Activated CD4-positive, alpha-beta T cell treated with anti-CD3 and anti-CD28 coated beads, Interleukin-2, amount 50 U/mL, for 4 hours (primary cell): Measurements from ENCODE around the gene TARS3.
A peak's percentile ranks its signal among the peaks of the same experiment; 100 is the strongest.
"Not testable (repeated sequence)": the region's sequence is repeated elsewhere in the genome, so short reads cannot be mapped to it uniquely, and the experiment has no call there.

Experiments
- DNase-seq, 2 experiments: peaks; one replicate each; pipeline ENCODE4 v3.0.0-alpha.2; 2020

The TARS3 gene

DNA sequence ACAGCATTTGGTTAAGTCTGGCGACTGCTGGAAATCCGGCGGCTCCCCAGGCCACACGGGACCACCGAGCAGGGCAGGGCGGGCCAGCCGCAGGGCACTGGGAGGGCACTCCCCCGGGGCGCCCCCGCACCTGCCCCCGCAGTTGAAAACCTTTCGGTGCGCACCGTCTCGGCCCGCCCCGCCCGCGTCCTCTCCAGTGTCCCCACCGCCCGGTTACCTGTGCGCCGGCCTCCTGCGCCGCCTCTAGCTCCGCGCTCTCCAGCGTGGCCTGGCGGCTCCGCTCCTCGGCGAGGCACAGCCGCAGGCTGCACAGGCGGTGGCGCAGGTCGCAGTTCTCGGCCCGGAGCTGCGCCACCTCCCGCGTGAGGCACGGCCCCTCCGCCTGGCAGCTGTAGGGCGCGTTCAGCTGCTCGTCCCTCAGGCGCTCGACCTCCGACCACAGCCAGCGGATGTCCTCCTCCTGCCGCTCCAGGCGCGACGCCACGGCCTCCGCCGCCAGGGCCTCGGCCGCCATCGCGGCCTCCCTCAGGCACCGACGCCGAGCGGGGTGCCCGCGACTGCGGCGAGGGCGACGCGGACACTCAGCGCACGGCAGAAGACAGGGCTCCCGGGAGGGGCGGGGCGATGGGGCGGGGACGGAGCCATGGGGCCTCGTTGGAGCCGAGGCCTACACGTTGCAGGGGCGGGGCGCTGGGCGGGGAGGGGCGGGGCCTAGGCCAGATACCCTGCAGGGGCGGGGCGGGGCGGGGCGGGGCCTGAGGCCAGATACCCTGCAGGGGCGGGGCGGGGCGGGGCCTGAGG, at the start of gene TARS3:
Gene TARS3, minus strand, starts transcription at position 600 of the 801 bp plus-strand sequence. Its CDS starts 86 bp downstream, at position 514.
- DNase-seq, result peak; percentile 98

DNA sequence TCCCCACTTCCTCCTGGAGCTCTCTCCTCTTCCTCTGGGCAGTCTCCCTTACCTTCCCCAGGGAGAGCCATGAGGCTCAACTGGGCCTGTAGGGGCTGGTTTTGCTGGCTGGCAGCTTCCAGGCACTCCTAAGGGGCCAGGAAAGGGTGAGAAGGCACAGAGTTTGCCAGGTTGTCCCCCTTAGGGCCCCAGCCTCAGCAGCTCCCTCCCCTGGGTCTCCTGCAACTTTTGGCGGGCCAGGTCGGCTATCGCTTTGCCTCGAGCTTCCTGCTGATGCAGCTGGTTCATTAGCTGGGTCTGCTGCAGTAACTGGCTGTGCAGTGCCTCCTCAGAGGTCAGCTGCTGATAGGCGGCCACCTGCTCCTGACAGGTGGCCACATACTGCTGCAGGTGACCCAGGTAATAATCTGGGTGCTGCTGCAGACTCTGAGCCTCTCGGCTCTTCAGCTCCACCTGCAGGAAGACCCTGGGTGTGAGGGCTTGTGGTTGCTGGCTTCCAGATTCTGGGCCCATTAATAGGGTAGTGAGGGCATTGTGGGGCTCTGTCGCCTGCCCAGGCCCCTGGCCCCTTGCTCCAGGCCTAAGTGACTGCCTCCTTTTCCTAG, 49.3 kb upstream of the TARS3 start:
- no peak for DNase-seq

DNA sequence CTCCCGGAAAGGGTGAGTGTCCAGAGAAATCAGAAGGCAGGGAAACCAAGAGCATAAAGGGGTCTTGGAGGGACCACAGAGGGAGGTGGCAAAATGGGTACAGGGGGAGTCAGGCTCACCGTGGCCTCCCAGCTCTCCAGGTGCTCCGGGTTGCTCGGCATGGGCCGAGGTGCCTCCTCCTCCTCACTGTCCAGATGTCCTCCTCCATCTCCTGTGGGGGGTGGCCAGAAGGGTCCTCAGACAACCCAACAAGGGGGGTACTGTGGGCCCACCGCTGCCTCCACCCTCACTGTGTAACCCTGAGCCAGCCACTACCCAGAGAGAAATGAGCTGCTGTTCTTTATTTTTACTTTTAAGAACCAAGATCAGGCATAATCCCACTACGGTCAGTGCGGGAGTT, 48.6 kb upstream of the TARS3 start:
- no peak for DNase-seq

DNA sequence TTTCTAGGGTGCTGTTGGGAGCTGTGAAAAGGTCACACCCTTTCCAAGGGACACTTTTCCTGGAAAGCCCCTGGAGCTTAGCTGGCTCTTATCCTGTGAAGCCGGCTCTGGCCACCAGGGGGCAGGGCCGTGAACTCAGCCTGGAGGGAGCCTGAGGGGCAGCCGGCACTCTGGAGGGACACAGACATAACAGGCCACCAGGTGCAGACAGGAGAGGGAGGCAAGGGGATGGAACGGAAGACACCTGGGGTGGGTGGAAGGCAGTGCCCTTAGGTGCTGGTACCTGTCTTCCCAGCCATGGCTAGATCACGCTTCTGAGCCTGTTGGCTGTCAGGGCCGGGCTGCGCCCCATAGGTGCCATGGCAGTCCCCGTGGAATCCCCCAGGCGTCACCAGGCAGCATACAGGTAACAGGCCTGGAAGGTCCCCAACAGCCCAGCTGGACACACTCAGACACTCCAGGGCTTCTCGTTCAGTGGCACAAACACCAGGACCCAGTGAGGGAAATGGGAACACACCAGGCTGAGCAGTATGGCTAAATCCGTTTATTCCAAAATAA, 42.9 kb upstream of the TARS3 start:
- not testable (repeated sequence) for DNase-seq

DNA sequence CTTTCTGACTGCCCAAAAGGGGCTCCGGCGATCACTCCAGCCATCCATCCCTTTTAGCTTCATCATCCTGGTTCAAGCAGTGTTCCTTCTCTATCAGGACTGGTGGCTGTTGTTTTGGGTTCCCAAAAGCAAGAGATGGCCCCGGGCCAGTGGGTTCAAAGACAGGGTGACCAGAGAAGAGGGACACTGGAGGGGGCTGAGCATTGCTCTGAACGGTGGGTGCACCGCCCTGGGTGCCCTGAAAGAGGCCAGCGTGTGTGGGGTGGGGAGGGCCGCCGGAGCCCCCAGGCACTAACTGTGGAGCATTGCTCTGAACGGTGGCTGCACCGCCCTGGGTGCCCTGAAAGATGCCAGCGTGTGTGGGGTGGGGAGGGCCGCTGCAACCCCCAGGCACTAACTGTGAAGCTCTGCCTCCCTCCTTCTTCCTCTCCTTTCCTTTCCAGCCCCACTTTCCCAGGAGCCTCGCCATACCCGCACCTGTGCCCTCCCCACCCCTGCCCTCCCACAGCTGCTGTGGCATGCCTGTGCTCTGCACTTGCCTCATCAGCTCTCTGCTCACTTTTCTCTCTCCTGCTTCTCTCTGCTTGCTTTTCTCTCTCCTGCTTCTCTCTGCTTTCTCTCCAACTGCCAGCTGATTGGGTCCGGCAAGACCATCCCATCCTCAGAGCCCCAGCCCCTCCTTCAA, 41.6 kb upstream of the TARS3 start:
- no peak for DNase-seq

DNA sequence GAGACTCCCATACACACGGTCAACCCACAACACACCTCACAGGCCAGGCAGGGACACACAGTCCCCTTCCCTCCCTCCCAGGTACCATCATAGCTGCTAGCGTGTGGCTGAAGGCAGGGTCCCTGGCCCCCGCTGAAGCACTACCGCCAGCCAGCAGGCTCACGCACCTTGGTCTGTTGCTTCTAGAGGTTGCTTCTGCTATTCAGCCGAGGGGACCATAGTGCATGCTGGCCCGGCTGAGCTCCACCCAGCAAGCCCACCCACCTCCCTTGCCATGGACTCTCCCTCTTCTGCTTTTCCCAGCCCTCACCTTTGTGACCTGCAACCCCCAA, 41.0 kb upstream of the TARS3 start:
- DNase-seq, result not testable (repeated sequence)

DNA sequence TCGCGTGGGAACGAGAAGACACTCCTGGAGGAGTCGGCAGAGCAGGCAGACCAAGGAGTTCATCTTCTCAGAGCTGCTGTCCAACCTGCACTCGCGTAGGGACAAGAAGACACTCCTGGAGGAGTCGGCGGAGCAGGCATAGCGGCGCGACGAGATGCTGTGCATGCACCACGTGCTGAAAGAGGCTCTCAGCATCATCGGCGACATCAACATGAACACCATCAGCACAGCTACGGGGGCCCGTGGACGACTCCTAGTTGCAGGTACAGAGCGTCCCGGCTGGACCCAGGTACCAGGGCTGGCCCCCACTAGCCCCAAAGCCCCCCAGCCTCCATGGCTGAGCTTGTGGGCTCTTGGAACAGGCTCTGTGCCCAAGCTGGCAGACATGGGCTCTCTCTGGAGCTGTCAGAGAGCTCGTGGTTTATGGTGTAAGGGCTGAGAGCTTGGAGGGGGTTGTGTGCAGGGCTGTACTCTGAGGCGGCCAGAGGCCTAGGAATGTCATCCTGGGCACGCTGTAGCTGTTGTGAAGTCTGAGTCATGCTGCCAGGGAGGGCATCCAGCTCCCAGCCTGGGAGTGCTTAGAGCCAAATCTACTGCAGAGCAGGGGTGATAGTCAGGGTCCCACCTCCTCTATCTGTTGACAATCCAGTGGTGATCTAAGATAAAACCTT, 40.5 kb upstream of the TARS3 start:
- not testable (repeated sequence) for DNase-seq

DNA sequence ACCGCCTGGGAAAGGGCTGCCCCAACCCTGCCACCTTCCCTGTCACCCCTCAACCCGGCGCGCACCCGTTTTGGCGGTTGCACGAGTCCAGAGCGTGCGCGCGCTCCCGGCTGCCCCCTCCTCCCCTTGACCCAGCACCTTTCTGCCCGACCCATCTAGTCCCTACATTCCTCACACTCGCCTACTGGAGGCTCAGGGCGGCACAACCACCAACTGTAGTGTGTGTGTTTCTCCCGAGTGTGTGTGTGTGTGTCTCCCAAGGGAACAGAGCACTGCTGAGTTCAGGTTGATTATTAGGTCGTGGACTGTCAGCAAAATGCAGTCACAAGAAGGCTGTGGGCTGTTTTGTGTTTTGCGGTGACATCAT, 22.4 kb upstream of the TARS3 start:
- DNase-seq, result not testable (repeated sequence)

DNA sequence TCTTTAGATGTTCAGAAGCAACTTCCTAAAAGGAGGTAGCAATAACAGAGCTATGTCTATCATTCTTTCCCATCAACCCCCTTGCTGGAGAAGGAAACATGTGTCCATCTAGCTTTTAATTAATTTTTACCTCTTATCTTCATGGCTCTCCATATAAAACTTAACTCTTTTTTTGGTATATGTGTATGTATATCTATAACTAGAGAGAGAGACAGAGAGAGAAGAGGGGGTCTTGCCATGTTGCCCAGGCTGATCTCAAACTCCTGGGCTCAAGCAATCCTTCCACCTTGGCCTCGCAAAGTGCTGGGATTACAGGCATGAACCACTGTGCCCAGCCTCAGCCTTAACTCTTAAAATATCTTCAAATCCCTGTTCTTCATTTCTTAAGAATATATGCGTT, 10.6 kb upstream of the TARS3 start:
- DNase-seq, result not testable (repeated sequence)

DNA sequence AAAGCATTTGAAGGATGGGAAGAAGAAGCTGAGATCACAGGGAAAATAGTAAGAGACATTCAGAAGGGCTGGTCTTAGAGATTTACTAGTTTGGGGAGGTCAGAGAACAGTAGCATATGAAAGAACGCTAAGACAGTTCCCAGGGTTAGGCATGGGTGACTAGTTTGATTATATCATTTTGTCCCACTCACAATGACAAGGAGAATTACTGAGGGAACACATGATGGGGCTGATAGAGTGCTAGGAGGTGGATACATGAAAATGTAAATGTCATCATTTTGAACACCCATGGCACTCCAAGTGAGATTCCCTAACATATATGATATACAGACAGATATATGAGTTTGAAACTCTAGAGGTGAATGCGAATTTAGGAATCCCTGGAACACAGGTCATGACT, 9.3 kb upstream of the TARS3 start:
- no peak for DNase-seq

DNA sequence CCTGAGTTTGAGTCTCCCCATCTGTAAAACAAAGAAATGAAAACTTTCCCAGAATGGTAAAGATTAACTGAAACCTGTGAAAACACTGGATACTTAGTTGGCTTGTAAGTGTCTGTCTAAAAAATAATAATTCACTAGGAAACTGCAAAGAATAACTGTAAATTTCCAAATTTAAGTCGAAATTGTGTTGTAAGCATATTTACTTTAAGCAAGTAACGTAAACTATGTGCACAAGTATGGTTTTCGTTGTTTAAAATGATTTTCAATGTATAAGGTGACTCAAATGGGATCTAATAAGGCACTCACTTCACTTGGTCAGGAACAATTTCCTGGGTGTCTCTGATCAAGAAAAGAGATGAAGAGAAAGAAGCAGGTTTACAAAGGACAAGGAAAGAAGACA, 8.5 kb upstream of the TARS3 start:
- DNase-seq, result no peak

DNA sequence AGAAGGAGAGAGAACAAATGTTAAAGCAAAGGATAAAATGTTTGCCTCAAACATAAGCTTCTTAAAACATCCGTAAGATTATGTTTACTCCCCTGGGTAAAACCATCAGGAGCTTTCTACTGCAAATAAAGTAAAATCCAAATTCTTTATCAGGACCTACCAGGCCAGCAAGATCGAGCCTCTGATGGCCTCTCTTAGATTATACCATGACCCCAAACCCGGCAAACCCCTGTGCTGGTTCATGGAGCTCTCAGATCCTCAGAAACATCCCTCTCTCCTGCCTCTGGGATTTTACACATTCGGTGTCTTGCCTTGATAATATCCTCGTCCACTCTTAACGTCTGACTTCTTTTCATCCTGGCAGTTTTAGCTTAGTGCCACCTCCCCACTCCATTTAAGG, 7.5 kb upstream of the TARS3 start:
- no peak for DNase-seq

DNA sequence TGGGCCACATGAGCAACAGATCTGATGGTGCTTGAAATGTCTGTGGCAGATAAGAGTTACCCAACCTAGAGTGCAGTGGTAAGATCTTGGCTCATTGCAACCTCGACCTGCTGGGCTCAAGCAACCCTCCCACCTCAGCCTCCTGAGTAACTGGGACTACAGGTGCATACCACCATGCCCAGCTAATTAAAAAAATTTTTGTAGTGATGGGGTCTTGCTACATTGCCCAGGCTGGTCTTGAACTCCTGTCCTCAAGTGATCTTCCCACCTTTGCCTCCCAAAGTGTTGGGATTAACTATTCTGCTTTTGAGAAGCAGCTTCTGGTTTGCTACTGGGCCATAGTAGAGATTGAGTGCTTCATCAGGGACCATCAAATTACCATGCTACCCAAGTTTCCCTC, 2.9 kb upstream of the TARS3 start:
- no peak for DNase-seq

DNA sequence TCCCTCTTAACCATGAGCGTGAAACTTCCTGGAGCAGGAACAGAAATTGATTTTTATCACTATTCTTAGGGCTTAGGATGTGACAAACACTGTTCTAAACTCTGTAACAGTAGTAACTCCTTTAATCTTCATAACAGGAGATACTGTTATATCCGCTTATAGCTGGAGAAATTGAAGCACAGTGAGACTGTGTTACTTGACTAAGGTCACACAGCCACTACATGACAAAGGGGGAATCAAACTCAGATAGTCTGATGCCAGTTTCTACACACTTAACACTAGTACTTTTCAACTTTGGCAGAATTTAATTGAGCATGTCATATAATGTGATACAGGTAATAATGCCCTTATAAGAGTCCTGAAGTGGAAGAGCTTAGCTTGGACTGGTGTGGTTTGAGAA, 800 bp upstream of the TARS3 start:
- DNase-seq, result no peak

DNA sequence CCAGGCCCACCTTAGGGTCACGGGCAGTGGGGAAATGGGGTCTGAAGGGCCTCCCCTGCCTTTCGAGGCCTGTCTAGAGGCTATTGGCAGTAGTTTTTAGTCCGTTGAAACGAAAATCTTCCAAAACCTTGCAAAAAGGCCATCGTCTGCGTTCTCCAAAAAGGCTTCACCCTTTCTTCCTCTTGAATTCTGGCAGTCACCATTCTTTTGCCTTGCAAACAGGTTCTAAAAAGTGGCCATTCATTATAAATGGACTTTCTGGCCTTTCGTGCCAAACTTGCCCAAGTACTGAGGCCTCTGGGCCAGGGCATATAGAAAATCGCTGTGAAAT, 367 bp upstream of the TARS3 start:
- no peak for DNase-seq

DNA sequence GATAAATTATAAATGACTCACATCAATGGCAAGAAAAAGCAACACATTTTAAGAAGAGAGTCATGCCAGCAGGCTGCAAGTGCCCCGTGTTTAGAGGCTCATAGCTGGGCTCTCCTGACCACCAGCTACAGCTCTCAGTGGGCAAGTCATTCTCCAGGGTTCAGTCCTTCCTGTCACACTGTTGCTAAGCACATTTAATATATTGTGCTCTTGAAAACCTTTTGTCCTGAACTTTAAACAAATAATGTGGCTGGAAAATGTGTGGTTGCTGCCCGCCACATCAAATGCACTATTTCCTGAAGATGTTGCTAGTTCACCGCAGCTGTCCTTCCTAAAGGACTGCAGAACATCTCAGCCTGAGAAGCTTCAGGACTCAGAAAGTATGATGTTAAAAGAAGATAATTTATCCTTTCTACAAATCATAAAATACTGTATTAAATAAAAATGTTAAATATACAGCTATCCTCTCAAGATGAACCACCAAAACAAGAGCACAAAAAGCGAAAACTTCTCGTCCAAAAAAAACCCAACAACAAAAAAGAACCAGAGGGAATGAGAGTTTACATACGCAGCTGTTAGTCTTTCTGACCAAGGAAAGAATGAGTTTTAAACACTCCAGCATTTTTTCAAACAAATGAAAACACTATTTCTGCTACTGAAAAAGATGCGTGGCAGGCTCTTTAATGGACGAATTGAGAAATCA, 951 bp downstream of the TARS3 start:
- DNase-seq, result peak in 1 of 2 experiments; percentile 15

DNA sequence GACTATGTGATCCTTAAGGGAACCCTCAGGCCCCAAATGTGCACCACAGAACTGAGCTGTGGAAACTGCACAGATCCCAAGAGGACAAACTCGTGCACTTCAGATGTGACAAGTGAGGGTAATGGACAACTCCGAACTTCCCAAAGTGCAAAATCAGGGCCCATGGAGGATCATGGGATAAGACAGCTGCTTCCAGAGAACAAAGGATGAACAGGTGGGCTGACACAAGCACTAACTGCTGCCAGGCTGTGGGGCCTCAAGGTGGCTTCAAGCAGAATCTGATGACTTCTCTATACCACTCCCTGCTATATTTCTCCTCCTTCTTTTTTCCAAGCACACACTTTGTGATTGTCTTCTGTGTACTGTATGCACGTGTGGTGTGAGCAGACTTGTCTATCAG, 5.4 kb downstream of the TARS3 start:
- DNase-seq, result no peak

DNA sequence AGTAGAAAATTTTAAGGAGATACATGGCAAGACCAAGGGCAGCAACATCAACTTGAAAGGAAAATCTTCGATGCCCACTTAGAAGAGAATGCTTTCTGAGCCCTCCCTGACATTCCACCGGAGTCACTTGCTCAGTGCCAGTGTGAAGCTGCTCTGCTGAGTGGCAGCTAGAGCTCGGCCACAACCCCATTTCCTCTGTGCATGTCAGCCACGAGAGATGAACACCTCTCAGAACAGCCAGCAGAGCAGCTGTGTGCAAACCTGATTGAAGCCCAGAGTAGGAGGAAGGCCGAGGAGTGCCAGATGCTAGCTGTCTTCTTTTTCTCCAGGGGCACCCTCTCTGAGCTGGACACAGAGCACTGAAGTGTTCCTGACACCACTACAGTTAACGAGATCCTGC, 12.2 kb downstream of the TARS3 start:
- DNase-seq, result no peak

DNA sequence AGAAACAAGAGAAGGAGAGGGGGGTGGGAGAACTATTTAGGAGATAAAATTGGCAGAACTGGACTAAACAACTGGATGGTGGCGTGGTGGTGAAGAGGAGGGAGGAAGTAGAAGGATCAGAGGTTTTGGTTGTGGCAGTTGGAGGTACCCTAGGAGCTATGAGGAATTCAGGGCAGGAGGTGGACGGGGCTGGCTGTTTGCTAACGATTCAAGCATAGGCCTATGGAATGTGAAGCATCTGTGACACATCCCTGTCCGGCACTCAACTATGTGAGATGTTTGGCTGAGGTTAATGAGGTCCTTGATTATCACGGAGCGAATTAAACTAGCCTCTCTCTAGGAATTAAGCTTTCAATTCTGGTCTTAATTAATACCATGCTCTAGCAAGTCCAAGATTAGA, 13.5 kb downstream of the TARS3 start:
- no peak for DNase-seq

DNA sequence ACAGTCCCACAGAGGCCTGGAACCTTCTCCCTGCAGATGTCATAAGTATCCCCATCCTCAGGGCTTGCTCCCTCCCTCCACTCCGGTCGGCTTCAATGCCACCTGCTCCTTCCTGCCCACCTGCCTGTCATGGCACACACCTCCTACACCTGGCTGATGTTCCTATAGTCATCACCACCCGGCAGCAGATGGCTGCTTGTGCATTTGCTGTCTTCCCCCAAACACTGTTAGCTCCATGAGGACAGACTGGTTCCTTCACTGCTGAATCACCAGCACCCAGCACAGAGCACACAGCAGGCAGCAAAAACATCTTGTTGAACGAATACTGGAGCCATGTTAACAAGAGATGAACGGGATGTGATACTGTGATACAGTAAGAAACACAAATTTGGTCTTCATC, 14.8 kb downstream of the TARS3 start:
- no peak for DNase-seq

DNA sequence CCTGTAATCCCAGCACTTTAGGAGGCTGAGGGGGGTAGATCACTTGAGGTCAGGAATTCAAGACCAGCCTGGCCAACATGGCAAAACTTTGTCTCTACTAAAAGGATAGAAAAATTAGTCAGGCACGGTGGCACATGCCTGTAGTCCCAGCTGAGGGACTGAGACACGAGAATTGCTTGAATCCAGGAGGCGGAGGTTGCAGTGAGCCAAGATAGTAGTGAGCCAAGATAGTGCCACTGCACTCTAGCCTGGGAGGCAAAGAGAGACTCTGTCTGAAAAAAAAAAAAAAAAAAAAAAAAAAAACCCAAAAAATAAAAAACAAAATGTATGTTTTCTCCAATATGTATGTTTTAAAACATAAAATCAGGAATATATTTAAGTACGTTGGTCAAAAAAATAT, 16.3 kb downstream of the TARS3 start:
- no peak for DNase-seq

DNA sequence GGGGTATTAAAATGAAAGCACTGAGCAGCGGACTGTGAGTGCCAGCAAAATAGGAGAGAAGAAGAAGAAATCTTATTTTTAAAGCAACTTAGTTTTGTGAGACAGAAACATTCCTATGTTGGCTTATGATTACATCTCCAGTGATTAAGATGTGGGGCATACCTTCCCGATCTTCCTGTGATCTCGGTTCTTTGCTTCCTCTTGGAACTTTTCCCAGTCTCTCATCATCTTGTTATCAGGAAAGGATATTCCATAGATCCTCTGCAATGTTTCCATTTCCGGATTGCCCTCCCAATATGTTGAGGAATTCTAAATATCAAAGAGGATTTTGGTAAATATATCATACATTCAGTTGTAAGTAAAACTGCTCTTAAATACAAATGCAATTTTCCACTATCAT, 22.2 kb downstream of the TARS3 start:
- no peak for DNase-seq

DNA sequence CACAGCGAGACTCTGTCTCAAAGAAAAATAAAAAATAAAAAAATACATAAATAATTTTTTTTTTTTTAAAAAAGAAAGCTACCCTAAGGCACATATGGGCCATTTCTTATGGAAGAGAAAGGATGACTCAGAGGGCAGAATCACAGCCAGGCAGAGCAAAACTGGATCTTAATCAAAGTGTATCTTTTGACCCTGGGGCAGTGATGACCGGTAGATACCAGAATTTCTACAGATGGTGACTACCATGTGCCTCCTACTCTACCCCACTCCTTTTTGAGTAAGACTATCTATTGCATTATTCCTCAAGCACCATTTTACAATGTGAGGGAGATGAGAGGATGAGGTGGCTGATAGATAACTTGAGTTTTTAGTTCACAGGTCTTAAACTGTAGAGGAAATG, 26.0 kb downstream of the TARS3 start:
- DNase-seq, result no peak
